Activated effector memory CD4-positive, alpha-beta T cell treated with anti-CD3 and anti-CD28 coated beads, Interleukin-2, amount 50 U/mL, for 16 hours (primary cell): ENCODE measurements around the gene IGFBP7.
"Not testable (repeated sequence)": the region's sequence is repeated elsewhere in the genome, so short reads cannot be mapped to it uniquely, and the experiment has no call there.

Source experiments
- DNase-seq: peaks from one replicate; pipeline ENCODE4 v3.0.0-alpha.2; 2020

The IGFBP7 gene

GRCh38 chr4:57065730-57066482, 44.3 kb downstream of the IGFBP7 start:
- no peak for DNase-seq

GRCh38 chr4:57064811-57065711, 45.1 kb downstream of the IGFBP7 start:
- no peak for DNase-seq

GRCh38 chr4:57064120-57064519, 46.1 kb downstream of the IGFBP7 start:
- no peak for DNase-seq

GRCh38 chr4:57063518-57063917, 46.7 kb downstream of the IGFBP7 start:
- no peak for DNase-seq

GRCh38 chr4:57061395-57061794, 48.8 kb downstream of the IGFBP7 start:
- no peak for DNase-seq

- not testable (repeated sequence) for DNase-seq
These were observed 49.5 kb downstream of the IGFBP7 start for GRCh38 chr4:57060717-57061067.

- DNase-seq, result no peak
These were observed 50.1 kb downstream of the IGFBP7 start for GRCh38 chr4:57059890-57060716.

GRCh38 chr4:57055886-57056285, 54.3 kb downstream of the IGFBP7 start:
- no peak for DNase-seq

GRCh38 chr4:57053508-57053907, 56.7 kb downstream of the IGFBP7 start:
- no peak for DNase-seq

- DNase-seq, result no peak
These were observed 58.7 kb downstream of the IGFBP7 start for GRCh38 chr4:57051524-57051923.

- DNase-seq, result no peak
These were observed 59.1 kb downstream of the IGFBP7 start for GRCh38 chr4:57051095-57051494.

- DNase-seq, result no peak
These were observed 61.4 kb downstream of the IGFBP7 start for GRCh38 chr4:57048590-57049304.

GRCh38 chr4:57047046-57047445, 63.1 kb downstream of the IGFBP7 start:
- not testable (repeated sequence) for DNase-seq

GRCh38 chr4:57044996-57045395, 65.2 kb downstream of the IGFBP7 start:
- no peak for DNase-seq

GRCh38 chr4:57044279-57044678, 65.9 kb downstream of the IGFBP7 start:
- DNase-seq, result no peak

GRCh38 chr4:57043347-57044251, 66.6 kb downstream of the IGFBP7 start:
- DNase-seq, result no peak

GRCh38 chr4:57042711-57043169, 67.4 kb downstream of the IGFBP7 start:
- no peak for DNase-seq

GRCh38 chr4:57041020-57041419, 69.2 kb downstream of the IGFBP7 start:
- no peak for DNase-seq

- DNase-seq, result no peak
These were observed 69.7 kb downstream of the IGFBP7 start for GRCh38 chr4:57040510-57040909.

- no peak for DNase-seq
These were observed 70.8 kb downstream of the IGFBP7 start for GRCh38 chr4:57039345-57039744.

- no peak for DNase-seq
These were observed 72.1 kb downstream of the IGFBP7 start for GRCh38 chr4:57037982-57038604.
